ENCODE results near the gene SLC66A2. TPM values are rescaled to one million over a fixed set of nuclear protein-coding genes. Genes with fewer than 3 reads are reported as not detected.
A peak's percentile ranks its signal among the peaks of the same experiment; 100 is the strongest.

The SLC66A2 gene
- total RNA-seq, 1 donor from 2014 or later, result 35.1 TPM

- no peaks in the 10 kb centered on the region for H3K36me3 Mint-ChIP-seq (ENCODE audit: unreplicated experiment)
- H3K9me3 Mint-ChIP-seq (ENCODE audit: unreplicated experiment), result peaks cover 5% of the 10 kb centered on the region
- H3K4me3 Mint-ChIP-seq (ENCODE audit: unreplicated experiment), result no peak overlapping the region
- peak; percentile 85 for DNase-seq (ENCODE audit: extremely low spot score, unreplicated experiment)
- TF ChIP-seq, protein P1, sequence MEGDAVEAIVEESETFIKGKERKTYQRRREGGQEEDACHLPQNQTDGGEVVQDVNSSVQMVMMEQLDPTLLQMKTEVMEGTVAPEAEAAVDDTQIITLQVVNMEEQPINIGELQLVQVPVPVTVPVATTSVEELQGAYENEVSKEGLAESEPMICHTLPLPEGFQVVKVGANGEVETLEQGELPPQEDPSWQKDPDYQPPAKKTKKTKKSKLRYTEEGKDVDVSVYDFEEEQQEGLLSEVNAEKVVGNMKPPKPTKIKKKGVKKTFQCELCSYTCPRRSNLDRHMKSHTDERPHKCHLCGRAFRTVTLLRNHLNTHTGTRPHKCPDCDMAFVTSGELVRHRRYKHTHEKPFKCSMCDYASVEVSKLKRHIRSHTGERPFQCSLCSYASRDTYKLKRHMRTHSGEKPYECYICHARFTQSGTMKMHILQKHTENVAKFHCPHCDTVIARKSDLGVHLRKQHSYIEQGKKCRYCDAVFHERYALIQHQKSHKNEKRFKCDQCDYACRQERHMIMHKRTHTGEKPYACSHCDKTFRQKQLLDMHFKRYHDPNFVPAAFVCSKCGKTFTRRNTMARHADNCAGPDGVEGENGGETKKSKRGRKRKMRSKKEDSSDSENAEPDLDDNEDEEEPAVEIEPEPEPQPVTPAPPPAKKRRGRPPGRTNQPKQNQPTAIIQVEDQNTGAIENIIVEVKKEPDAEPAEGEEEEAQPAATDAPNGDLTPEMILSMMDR (IDR thresholded peaks at IDR 0.05), result no peak
- no peak overlapping the region for H3K27ac Mint-ChIP-seq (ENCODE audit: unreplicated experiment)
- peaks cover 14% of the 10 kb centered on the region for H3K27me3 Mint-ChIP-seq (ENCODE audit: unreplicated experiment)
- H3K4me1 Mint-ChIP-seq (ENCODE audit: unreplicated experiment), result no peaks in the 10 kb centered on the region
These were observed 88.1 kb downstream of the SLC66A2 start for GRCh38 chr18:79863161-79864005.

GRCh38 chr18:79862562-79862961, 88.9 kb downstream of the SLC66A2 start:
- Mint-ChIP-seq H3K4me3 (ENCODE audit: unreplicated experiment) (no peak overlapping the region), H3K4me1 (ENCODE audit: unreplicated experiment) (no peaks in the 10 kb centered on the region), H3K9me3 (ENCODE audit: unreplicated experiment) (peaks cover 5% of the 10 kb centered on the region), H3K36me3 (ENCODE audit: unreplicated experiment) (no peaks in the 10 kb centered on the region), H3K27ac (ENCODE audit: unreplicated experiment) (no peak overlapping the region), H3K27me3 (ENCODE audit: unreplicated experiment) (peaks cover 14% of the 10 kb centered on the region)
- DNase-seq (ENCODE audit: extremely low spot score, unreplicated experiment), result no peak
- TF ChIP-seq, protein P1 (IDR thresholded peaks at IDR 0.05), result no peak

DNA sequence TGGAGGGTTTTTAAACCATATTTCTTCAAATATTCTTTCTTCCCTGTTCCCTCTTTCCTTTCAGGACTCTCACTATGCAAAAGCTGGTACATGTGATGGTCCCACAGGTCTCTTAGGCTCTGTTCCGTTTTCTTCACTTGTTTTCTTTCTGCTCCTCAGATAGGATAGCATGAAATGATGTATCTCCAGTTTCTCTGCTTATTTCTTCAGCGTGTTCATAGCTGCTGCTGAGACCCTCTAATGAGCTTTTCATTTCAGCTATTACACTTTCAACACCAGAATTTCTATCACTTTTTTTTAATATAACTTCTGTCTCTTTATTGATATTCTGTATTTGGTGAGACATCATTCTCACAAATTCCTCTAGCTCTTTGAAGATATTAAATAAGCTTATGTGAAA, 89.8 kb downstream of the SLC66A2 start:
- Mint-ChIP-seq H3K27ac (ENCODE audit: unreplicated experiment) (no peak overlapping the region), H3K36me3 (ENCODE audit: unreplicated experiment) (no peaks in the 10 kb centered on the region), H3K27me3 (ENCODE audit: unreplicated experiment) (peaks cover 14% of the 10 kb centered on the region), H3K4me3 (ENCODE audit: unreplicated experiment) (no peak overlapping the region), H3K4me1 (ENCODE audit: unreplicated experiment) (peaks cover 4% of the 10 kb centered on the region), H3K9me3 (ENCODE audit: unreplicated experiment) (peaks cover 5% of the 10 kb centered on the region)
- no peak for DNase-seq (ENCODE audit: extremely low spot score, unreplicated experiment)
- TF ChIP-seq, protein P1 (IDR thresholded peaks at IDR 0.05), result no peak

GRCh38 chr18:79859314-79859713, 92.1 kb downstream of the SLC66A2 start:
- TF ChIP-seq, protein P1 (IDR thresholded peaks at IDR 0.05), result no peak
- Mint-ChIP-seq H3K27ac (ENCODE audit: unreplicated experiment) (no peak overlapping the region), H3K4me3 (ENCODE audit: unreplicated experiment) (no peak overlapping the region), H3K9me3 (ENCODE audit: unreplicated experiment) (peaks cover 5% of the 10 kb centered on the region), H3K4me1 (ENCODE audit: unreplicated experiment) (peaks cover 7% of the 10 kb centered on the region), H3K27me3 (ENCODE audit: unreplicated experiment) (peaks cover 22% of the 10 kb centered on the region), H3K36me3 (ENCODE audit: unreplicated experiment) (no peaks in the 10 kb centered on the region)
- peak; percentile 51 for DNase-seq (ENCODE audit: extremely low spot score, unreplicated experiment)

GRCh38 chr18:79857082-79857671, 94.3 kb downstream of the SLC66A2 start:
- Mint-ChIP-seq H3K4me3 (ENCODE audit: unreplicated experiment) (no peak overlapping the region), H3K9me3 (ENCODE audit: unreplicated experiment) (peaks cover 5% of the 10 kb centered on the region), H3K4me1 (ENCODE audit: unreplicated experiment) (peaks cover 7% of the 10 kb centered on the region), H3K27me3 (ENCODE audit: unreplicated experiment) (peaks cover 17% of the 10 kb centered on the region), H3K27ac (ENCODE audit: unreplicated experiment) (no peak overlapping the region), H3K36me3 (ENCODE audit: unreplicated experiment) (no peaks in the 10 kb centered on the region)
- TF ChIP-seq, protein P1 (IDR thresholded peaks at IDR 0.05), result no peak
- peak; percentile 62 for DNase-seq (ENCODE audit: extremely low spot score, unreplicated experiment)
